ENCODE results near the gene MLLT3. TPM values are rescaled to one million over a fixed set of nuclear protein-coding genes. Genes with fewer than 3 reads are reported as not detected.

The MLLT3 gene
- total and polyA plus RNA-seq, 2 donors (not counting 3 experiments of a cell fraction or from before 2014, with no cell fraction given): 6.1 to 10.0 TPM

- TF ChIP-seq FOS (IDR thresholded peaks at IDR 0.05; ENCODE audit: borderline replicate concordance, insufficient read depth, low read length) (no peak), EZH2 (IDR thresholded peaks at IDR 0.05; ENCODE audit: borderline replicate concordance, low read depth, low read length, severe bottlenecking) (no peak), POLR2A (IDR thresholded peaks at IDR 0.05; ENCODE audit: low read depth, low read length) (no peak), GATA2 (IDR thresholded peaks at IDR 0.05; ENCODE audit: insufficient read depth, insufficient read length, low read depth, low read length) (no peak), POLR2AphosphoS5 (IDR thresholded peaks at IDR 0.05; ENCODE audit: insufficient read depth, low read depth, low read length) (no peak), CTCF (IDR thresholded peaks at IDR 0.05; ENCODE audit: extremely low read depth in 1 of 2, insufficient read depth in 1 of 2, low read depth in 1 of 2, low read length in 2 of 2) (no peak), MAX (IDR thresholded peaks at IDR 0.05; ENCODE audit: insufficient read depth, insufficient read length) (no peak), JUN (IDR thresholded peaks at IDR 0.05; ENCODE audit: borderline replicate concordance, insufficient read depth, insufficient read length, low read depth) (no peak), MYC (IDR thresholded peaks at IDR 0.05; ENCODE audit: low read depth, low read length) (no peak)
- no peak for DNase-seq (ENCODE audit: low read depth, low spot score)
- dilution Hi-C loops (cut with MboI; ENCODE audit: extremely low pct_ligation_motif_present, low sequenced_read_pairs) (no loop called here), intact Hi-C loops (cut with micrococcal nuclease) (no loop called here)
- POLR2A ChIA-PET: no interaction called here
- Histone ChIP-seq H3K9me3 (replicated peaks; ENCODE audit: control insufficient read depth, insufficient read depth, low read length) (no peaks in the 10 kb centered on the region), H3K36me3 (ENCODE audit: control insufficient read depth in 2 of 2, extremely low read depth in 1 of 2, insufficient read depth in 2 of 2, low read length in 2 of 2) (no peaks in the 10 kb centered on the region), H2AFZ (ENCODE audit: low read depth, low read length) (no peak overlapping the region), H3K9me1 (replicated peaks; ENCODE audit: control insufficient read depth, extremely low read depth, insufficient read depth, low read length) (no peaks in the 10 kb centered on the region), H3K9ac (replicated peaks; ENCODE audit: extremely low read depth, insufficient read depth, low read length) (no peak overlapping the region), H3K4me1 (ENCODE audit: control insufficient read depth, extremely low read depth, insufficient read depth, low read length) (no peaks in the 10 kb centered on the region), H3K4me2 (ENCODE audit: insufficient read depth, low read length) (no peak overlapping the region), H4K20me1 (replicated peaks; ENCODE audit: control insufficient read depth, extremely low read depth, insufficient read depth, low read length) (no peaks in the 10 kb centered on the region), H3K4me3 (replicated peaks in 1 of 3; ENCODE audit: insufficient read depth in 1 of 3, low read depth in 1 of 3, low read length in 3 of 3) (no peak overlapping the region), H3K27me3 (ENCODE audit: control insufficient read depth in 2 of 2, insufficient read depth in 2 of 2, low read length in 2 of 2) (no peaks in the 10 kb centered on the region), H3K79me2 (ENCODE audit: control insufficient read depth, insufficient read depth, low read length) (no peaks in the 10 kb centered on the region), H3K27ac (ENCODE audit: insufficient read depth, low read depth, low read length) (no peak overlapping the region)
- no TSS peak for BruUV-seq (replicated peaks)
- FAIRE-seq: no peak
- CTCF ChIA-PET: no interaction called here
Observed at GRCh38 chr9:20545023-20545622, 77.2 kb downstream of the MLLT3 start.

Measured in endothelial cell of umbilical vein (primary cell).